GM21786 (cell line): ENCODE data around the gene GNG4.
"Not testable (repeated sequence)": the region's sequence is repeated elsewhere in the genome, so short reads cannot be mapped to it uniquely, and the experiment has no call there.

Experiments
- ATAC-seq: cut with Tn5 transposase; IDR thresholded peaks from one replicate; pipeline ENCODE4 v1.9.1; 2021; ENCODE audit not compliant: unreplicated experiment

The GNG4 gene

GRCh38 chr1:235650341-235651169 lies 971 bp upstream of the GNG4 start:
- ATAC-seq: no peak

- ATAC-seq: peak; percentile 65
Observed at GRCh38 chr1:235648954-235649367, 623 bp downstream of the GNG4 start.

- ATAC-seq: no peak
Observed at GRCh38 chr1:235648407-235648907, 1.1 kb downstream of the GNG4 start.

GRCh38 chr1:235647537-235647936 lies 2.0 kb downstream of the GNG4 start:
- ATAC-seq: not testable (repeated sequence)

GRCh38 chr1:235646463-235646862 lies 3.1 kb downstream of the GNG4 start:
- ATAC-seq: no peak

GRCh38 chr1:235644693-235645305 lies 4.8 kb downstream of the GNG4 start:
- no peak for ATAC-seq

GRCh38 chr1:235643837-235644692 lies 5.5 kb downstream of the GNG4 start:
- ATAC-seq: no peak

GRCh38 chr1:235642943-235643371 lies 6.6 kb downstream of the GNG4 start:
- ATAC-seq: no peak

GRCh38 chr1:235642011-235642942 lies 7.3 kb downstream of the GNG4 start:
- ATAC-seq: peak; percentile 58

GRCh38 chr1:235640580-235640979 lies 9.0 kb downstream of the GNG4 start:
- ATAC-seq: no peak

- ATAC-seq: no peak
Observed at GRCh38 chr1:235639226-235640205, 10.1 kb downstream of the GNG4 start.

GRCh38 chr1:235638612-235639011 lies 11.0 kb downstream of the GNG4 start:
- ATAC-seq: not testable (repeated sequence)

- no peak for ATAC-seq
Observed at GRCh38 chr1:235637756-235638534, 11.6 kb downstream of the GNG4 start.

- ATAC-seq: no peak
Observed at GRCh38 chr1:235635938-235636662, 13.5 kb downstream of the GNG4 start.

GRCh38 chr1:235632506-235633401 lies 16.8 kb downstream of the GNG4 start:
- peak; percentile 79 for ATAC-seq

- ATAC-seq: no peak
Observed at GRCh38 chr1:235631816-235632215, 17.8 kb downstream of the GNG4 start.
